NCI-H82 treated with DMSO at 0.1 percent for 48 hours (cell line): ENCODE measurements around the gene MAPK8IP2.

Experiments used
- DNase-seq: peaks from one replicate; lab custom pipeline; 2025; ENCODE audit not compliant: unreplicated experiment; lab: John Stamatoyannopoulos, UW

Gene MAPK8IP2

GRCh38 chr22:50600538-50600937 lies at the start of gene MAPK8IP2:
Gene MAPK8IP2 (plus strand): TSS chr22:50600793. CDS start chr22:50600819, 26 bp downstream.
- DNase-seq: no peak

- DNase-seq: no peak
Measured at GRCh38 chr22:50551160-50551752, 49.3 kb upstream of the MAPK8IP2 start.

- DNase-seq: no peak
Measured at GRCh38 chr22:50553310-50553709, 47.3 kb upstream of the MAPK8IP2 start.

- no peak for DNase-seq
Measured at GRCh38 chr22:50556703-50557102, 43.9 kb upstream of the MAPK8IP2 start.

GRCh38 chr22:50560034-50560433 lies 40.6 kb upstream of the MAPK8IP2 start:
- DNase-seq: no peak

- DNase-seq: no peak
Measured at GRCh38 chr22:50561401-50562358, 38.9 kb upstream of the MAPK8IP2 start.

- peak; percentile 84 for DNase-seq
Measured at GRCh38 chr22:50562523-50563412, 37.8 kb upstream of the MAPK8IP2 start, which contains the start of gene SYCE3. Gene SYCE3 (minus strand): TSS chr22:50562919. CDS start chr22:50556405, 6,514 bp downstream.

- DNase-seq: no peak
Measured at GRCh38 chr22:50563413-50564160, 37.0 kb upstream of the MAPK8IP2 start.

GRCh38 chr22:50564289-50564688 lies 36.3 kb upstream of the MAPK8IP2 start:
- no peak for DNase-seq

GRCh38 chr22:50567721-50568252 lies 32.8 kb upstream of the MAPK8IP2 start:
- DNase-seq: peak; percentile 54

- no peak for DNase-seq
Measured at GRCh38 chr22:50568626-50569025, 32.0 kb upstream of the MAPK8IP2 start.

- no peak for DNase-seq
Measured at GRCh38 chr22:50569041-50569459, 31.5 kb upstream of the MAPK8IP2 start.

- DNase-seq: no peak
Measured at GRCh38 chr22:50569896-50570535, 30.6 kb upstream of the MAPK8IP2 start.

- no peak for DNase-seq
Measured at GRCh38 chr22:50570861-50571260, 29.7 kb upstream of the MAPK8IP2 start.

- no peak for DNase-seq
Measured at GRCh38 chr22:50571264-50572175, 29.1 kb upstream of the MAPK8IP2 start.

GRCh38 chr22:50572965-50573364 lies 27.6 kb upstream of the MAPK8IP2 start:
- DNase-seq: no peak

GRCh38 chr22:50573491-50574382 lies 26.9 kb upstream of the MAPK8IP2 start:
- DNase-seq: no peak

GRCh38 chr22:50574383-50574755 lies 26.2 kb upstream of the MAPK8IP2 start:
- DNase-seq: no peak
